ENCODE data around the gene CCDC102B.

The CCDC102B gene

DNA sequence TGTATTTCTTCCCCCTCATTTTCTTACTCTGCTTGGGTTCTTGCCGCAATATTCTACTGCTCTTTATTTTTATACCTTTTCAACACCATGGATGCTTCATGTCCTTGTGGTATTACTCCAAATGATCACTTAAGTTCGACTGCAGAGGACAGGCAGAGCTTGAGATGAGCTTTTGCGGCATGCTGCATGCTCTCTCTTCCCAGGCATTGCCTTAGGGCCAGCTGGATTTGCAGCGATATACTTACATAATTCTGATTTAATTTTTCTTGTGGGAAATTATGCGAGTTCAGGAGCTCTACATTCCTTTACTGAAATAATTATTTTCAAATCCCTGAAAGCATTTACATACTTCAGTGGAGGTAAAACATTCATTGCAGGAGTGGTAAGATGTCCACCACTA, 288.1 kb downstream of the CCDC102B start:
- POLR2A ChIA-PET, result no interaction called here
- TF ChIP-seq CTCF (IDR thresholded peaks at IDR 0.05; ENCODE audit: control extremely low read depth, extremely low read depth, low read depth, missing control alignments), result no peak
- no peak for DNase-seq (ENCODE audit: extremely low spot score)
- CTCF ChIA-PET, result interaction anchor here (1.2 kb wide), 1 partner anchor 269 kb away, joined by 3 read pairs; no protein-coding TSS in a partner anchor

- TF ChIP-seq CTCF (IDR thresholded peaks at IDR 0.05; ENCODE audit: control extremely low read depth, extremely low read depth, low read depth, missing control alignments), result no peak
- POLR2A ChIA-PET, result no interaction called here
- DNase-seq (ENCODE audit: extremely low spot score), result no peak
- CTCF ChIA-PET, result no interaction called here
These were observed 291.1 kb downstream of the CCDC102B start for GRCh38 chr18:69088973-69089372.

GRCh38 chr18:69097349-69097748, 299.5 kb downstream of the CCDC102B start:
- ChIA-PET CTCF (no interaction called here), POLR2A (no interaction called here)
- no peak for TF ChIP-seq CTCF (IDR thresholded peaks at IDR 0.05; ENCODE audit: control extremely low read depth, extremely low read depth, low read depth, missing control alignments)
- DNase-seq (ENCODE audit: extremely low spot score), result no peak

- ChIA-PET CTCF (interaction anchor here (1.5 kb wide), 1 partner anchor 20 kb away, joined by 3 read pairs; no protein-coding TSS in a partner anchor), POLR2A (no interaction called here)
- no peak for TF ChIP-seq CTCF (IDR thresholded peaks at IDR 0.05; ENCODE audit: control extremely low read depth, extremely low read depth, low read depth, missing control alignments)
- DNase-seq (ENCODE audit: extremely low spot score), result no peak
These were observed 305.1 kb downstream of the CCDC102B start for GRCh38 chr18:69102959-69103358.
